GM18526 (cell line): Measurements from ENCODE around the gene ELMO1.

Experiments
- POLR2A ChIP-seq: IDR thresholded peaks from 3 replicates; pipeline ENCODE4 v1.6.1; 2011; ENCODE audit not compliant: insufficient read length; ENCODE audit errors: extremely low read depth

Gene ELMO1

GRCh38 chr7:37443627-37444026 is 5.0 kb downstream of the ELMO1 start:
- TF ChIP-seq POLR2A, result no peak

DNA sequence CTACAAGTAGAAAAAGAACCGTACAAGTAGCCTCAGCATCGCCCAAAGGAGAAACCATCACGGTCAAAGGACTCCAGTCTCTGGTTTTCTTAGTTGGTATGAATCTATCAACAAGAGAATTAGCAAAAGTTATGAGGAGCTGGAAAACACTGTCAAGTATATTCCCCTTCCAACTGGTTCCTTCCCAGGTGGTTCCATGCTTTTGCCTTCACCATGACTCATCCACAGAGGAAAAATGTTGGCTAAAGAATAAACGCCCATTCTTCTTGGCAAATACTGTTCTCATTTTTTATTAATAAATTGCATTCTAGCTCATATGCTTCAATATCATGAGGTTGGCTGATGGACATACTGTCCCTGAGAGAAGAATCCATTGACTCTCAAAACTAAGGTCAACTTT is 6.4 kb downstream of the ELMO1 start:
- TF ChIP-seq POLR2A, result no peak

DNA sequence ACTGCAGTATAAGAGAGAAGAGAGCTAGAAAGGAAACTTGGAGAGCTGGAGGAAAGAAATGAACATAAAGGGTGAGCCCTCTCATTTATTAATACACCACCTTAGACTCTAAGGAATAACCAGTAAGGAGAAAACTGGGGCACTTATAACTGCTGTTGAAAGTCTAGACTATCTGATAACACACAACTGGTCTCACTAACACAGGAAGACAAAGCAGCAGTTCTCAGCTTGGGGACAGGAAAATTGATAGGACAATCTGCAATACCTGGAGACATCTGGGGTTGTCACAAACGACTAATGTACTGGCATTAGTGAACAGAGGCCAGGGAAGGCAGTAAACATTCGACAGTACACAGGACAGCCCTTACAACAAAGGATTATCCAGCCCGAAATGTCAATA is 6.8 kb downstream of the ELMO1 start:
- no peak for TF ChIP-seq POLR2A

DNA sequence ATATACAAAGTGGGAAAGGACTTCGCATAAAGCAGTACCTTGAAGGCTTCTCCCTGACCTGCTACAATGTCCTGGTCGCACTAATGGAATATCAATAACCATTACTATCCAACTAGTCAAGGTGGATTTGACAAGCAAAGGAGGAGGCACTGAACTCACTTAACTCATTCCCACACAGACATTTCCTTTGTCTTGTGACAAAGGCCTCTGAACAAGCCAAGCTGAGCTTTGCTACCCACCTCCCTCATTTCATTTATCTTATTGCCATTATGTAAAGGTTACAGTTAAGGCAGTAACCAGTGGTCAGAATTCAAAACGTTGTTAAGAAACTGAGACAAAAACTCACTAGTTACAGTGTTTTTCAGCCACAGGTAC is 7.3 kb downstream of the ELMO1 start:
- TF ChIP-seq POLR2A, result no peak

GRCh38 chr7:37440738-37441385 is 7.8 kb downstream of the ELMO1 start:
- TF ChIP-seq POLR2A, result no peak

DNA sequence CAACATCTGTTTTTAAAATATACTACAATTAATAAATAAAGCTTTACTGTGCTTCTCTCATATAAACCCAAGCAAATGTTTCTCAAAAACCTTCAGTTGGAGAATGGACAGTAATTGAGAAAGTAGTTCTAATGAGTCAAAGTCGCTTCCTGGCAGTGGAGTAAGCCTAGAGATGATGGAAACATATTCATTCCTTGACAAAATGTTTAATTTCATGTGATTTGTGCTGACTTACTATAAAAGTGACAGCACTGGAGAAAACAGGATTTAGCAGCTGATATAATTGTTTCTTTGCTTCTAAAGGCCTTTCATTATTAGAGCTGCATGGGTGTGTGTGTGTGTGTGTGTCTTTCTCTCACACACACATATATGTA is 9.0 kb downstream of the ELMO1 start:
- TF ChIP-seq POLR2A, result no peak

DNA sequence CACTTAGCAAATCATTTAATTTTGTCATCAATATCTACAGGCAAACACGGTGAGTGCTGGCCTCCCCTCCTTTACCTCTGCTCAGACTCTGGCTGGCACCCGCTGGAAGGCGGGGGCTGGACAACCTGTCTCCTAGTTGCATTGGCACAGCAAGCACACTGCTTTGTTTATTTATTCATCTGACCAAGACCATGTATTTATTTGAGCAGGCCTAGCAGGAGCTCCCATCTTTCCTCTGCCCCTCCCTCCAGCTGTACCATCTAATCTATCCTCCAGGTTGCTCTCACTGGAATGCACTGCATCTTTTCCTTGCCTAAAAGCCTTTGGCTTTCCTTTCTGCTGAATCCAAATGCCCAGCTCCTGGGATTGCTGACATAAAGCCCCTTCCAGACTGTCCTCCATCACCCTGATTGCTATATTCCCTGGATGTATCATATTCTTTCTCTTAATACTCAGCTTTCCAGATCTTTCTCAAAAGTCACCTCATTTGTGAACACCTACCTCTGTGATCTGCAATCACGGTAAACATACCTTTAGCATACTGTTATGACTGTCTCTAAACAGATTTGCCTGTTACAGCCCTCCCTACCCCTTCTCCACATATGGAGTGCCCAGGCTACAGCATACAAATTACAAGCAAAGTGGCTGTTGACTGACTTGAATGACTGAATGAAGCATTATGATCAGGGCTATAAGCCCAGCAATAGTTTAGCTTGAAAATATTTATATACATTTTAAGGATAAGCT is 9.6 kb downstream of the ELMO1 start:
- no peak for TF ChIP-seq POLR2A

DNA sequence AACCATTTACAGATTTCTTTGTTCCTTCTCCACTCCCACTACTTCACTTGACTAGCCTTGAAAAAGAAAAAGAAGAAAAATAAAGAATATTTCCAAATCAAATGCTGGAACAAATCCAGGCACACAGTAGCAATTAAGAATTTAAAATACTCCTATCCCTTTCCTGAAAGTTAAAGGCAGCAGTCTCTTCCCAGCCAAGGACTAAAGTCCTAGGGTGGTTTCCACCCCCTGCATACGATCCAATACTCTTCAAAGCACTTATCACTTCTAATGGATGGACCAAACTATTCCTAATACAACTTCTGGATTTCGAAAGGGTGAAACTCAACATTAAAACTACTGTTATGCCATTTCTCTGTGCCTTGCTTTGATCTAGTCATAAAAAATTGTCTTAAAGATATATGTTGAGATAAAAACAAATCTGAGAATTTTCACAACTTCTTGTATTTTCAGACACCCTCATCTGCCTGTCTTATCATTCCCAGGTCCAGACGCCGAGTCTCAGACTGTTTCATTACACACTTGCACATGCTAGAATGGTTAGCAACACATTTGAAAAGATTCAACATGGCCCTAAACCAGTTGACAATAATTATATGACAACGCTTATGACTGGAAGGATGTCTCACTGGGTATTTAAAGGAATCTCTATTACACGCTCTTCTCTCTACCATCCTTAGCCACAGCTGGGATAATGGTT is 13.4 kb downstream of the ELMO1 start:
- TF ChIP-seq POLR2A, result no peak

DNA sequence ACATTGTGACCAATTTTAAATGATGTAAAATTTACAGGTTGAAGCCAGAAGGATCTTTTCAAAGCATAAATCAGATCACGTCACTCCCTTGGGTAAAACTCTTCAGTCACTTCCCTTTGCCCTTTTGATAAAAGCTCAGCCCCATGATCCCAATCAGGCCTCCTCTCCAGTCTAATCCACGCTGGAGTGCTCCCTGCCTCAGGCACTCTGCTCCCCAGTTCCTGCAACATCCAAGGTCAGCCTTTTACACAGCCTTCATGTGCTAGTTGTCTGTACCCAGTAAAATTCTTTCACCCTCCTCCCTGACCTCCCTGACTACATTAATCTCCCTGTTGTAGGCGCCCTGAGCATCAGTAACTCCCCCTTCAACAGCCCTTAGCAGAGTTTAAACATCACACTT is 14.1 kb downstream of the ELMO1 start:
- no peak for TF ChIP-seq POLR2A

DNA sequence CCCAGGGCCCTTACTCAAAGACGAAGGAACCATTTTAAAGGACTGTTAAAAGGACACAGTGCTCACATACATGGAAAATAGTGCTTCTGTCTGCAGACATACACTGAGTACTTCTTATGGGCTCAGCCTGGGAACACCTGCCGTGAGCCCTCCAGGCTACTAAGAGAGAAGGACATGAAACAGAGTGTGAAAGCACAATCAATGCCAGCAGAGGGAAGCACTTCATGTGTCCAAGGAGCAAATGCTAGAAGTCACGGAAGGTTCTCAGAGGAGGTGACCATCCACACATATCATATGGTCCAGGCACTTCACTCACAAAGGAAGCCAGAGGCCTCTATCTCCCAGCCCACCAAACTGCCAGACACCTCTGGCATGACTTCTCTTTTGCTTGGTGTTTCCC is 15.5 kb downstream of the ELMO1 start:
- no peak for TF ChIP-seq POLR2A

DNA sequence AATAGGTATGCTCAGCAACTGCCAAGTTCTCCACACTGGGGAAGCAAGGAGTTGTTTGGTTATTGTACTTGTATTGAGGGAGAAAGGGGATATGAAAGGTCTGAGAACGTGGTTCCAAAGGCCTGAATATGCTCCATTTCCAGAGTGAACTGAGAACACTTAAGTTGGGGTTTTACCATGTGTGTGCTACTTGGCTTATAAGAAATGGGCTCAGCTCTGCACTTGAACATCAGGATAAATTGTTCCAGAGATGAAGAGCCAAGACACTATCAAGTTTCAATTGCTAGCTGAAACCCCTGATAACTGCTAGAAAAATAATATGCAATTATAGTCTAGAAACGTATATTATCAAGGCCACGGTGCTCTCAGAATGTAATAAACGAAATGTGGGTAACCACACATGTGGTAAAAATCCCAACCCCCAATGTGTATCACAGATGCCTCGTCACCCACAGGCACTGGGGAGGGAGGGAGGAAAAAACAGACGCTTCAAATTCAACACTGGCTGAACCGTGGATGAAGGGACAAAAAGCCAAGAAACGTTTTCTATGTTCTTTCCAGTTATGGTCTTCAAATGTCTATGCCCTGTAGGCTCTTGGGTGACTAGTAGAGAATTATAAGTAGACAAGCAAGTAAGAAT is 16.3 kb downstream of the ELMO1 start:
- TF ChIP-seq POLR2A, result no peak

GRCh38 chr7:37431413-37431812 is 17.3 kb downstream of the ELMO1 start:
- no peak for TF ChIP-seq POLR2A

DNA sequence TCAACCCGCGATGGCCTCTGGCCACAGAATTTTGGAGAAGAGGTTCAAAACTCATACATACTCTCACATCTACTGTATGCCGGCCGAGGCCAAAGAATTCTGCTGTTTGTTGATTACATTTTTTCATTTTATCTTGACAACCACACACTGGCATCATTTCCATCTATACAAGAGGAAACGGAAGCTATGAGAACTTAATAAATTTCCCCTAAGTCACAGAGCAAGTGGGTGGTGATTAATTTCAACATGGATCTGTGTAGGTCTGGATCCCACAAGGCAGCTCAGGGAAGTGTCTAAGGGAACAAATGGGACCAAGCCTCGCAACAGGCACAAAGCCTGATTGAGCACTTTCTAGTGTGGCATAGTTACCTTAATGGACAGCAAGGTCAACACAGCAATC is 18.0 kb downstream of the ELMO1 start:
- no peak for TF ChIP-seq POLR2A

- TF ChIP-seq POLR2A, result no peak
These were observed 18.5 kb downstream of the ELMO1 start for GRCh38 chr7:37430171-37430570.

GRCh38 chr7:37429435-37429791 is 19.3 kb downstream of the ELMO1 start:
- TF ChIP-seq POLR2A, result no peak
